Measurements from ENCODE around the gene BICRAL.
"Not testable (repeated sequence)": the region's sequence is repeated elsewhere in the genome, so short reads cannot be mapped to it uniquely, and the experiment has no call there.

- peak; percentile 25 for TF ChIP-seq CTCF (IDR thresholded peaks at IDR 0.05; ENCODE audit: insufficient read depth, low read length, poor library complexity, severe bottlenecking)
- TF ChIP-seq EZH2phosphoT487 (conservative IDR thresholded peaks at IDR 0.05; ENCODE audit: low read length): not testable (repeated sequence)
Measured at GRCh38 chr6:42880871-42881270, 99.0 kb downstream of the BICRAL start.
